ES-I3 (cell line): ENCODE data around the gene SPIN3.
"Not testable (repeated sequence)": the region's sequence is repeated elsewhere in the genome, so short reads cannot be mapped to it uniquely, and the experiment has no call there.

ENCODE experiments used
- H3K36me3 ChIP-seq: 2 replicates; pipeline ENCODE4 v1.6.1; 2013; ENCODE audit warnings: mild to moderate bottlenecking, low read length, control low read depth, moderate library complexity; ENCODE audit not compliant: insufficient read depth
- H3K4me1 ChIP-seq: 2 replicates; pipeline ENCODE4 v1.6.1; 2013; ENCODE audit warnings: mild to moderate bottlenecking, control low read depth, low read length; ENCODE audit not compliant: insufficient read depth
- H3K9ac ChIP-seq: 2 replicates; pipeline ENCODE4 v1.6.1; 2013; ENCODE audit warnings: low read depth, mild to moderate bottlenecking, low read length, moderate library complexity
- H3K9me3 ChIP-seq: 2 replicates; pipeline ENCODE4 v1.6.1; 2013; ENCODE audit warnings: mild to moderate bottlenecking, low read length, moderate library complexity; ENCODE audit not compliant: control insufficient read depth, insufficient read depth

The SPIN3 gene

GRCh38 chrX:56945226-56945625 is 50.1 kb downstream of the SPIN3 start:
- not testable (repeated sequence) for H3K9ac ChIP-seq, H3K4me1 ChIP-seq, H3K36me3 ChIP-seq, H3K9me3 ChIP-seq

- H3K9ac ChIP-seq = no peak overlapping the region
- H3K36me3 ChIP-seq = no peaks in the 10 kb centered on the region
- no peaks in the 10 kb centered on the region for H3K9me3 ChIP-seq
- no peaks in the 10 kb centered on the region for H3K4me1 ChIP-seq
These were observed 52.1 kb downstream of the SPIN3 start for GRCh38 chrX:56943264-56943663.
